ENCODE data around the gene F2RL3. TPM values are rescaled to one million over a fixed set of nuclear protein-coding genes. Genes with fewer than 3 reads are reported as not detected.
A peak's percentile ranks its signal among the peaks of the same experiment; 100 is the strongest.

The F2RL3 gene
- total RNA-seq: 1 to 10 TPM in 5 of 9 donors, under 1 TPM in 4; 0.12 to 4.1 (median 1.2) TPM
- 1 to 10 TPM; 1.1 to 4.6 TPM for polyA plus RNA-seq
- long read RNA-seq, donor 1, partial matches to known transcripts: 0 of 1 reads
- long read RNA-seq, donor 1, other reads (novel, unspliced or antisense): 0 of 1 reads
- long read RNA-seq, donor 2, transcript F2RL3-201 (2 exons, 3,473 nt): major isoform, 24 of 32 reads
- long read RNA-seq, donor 2, partial matches to known transcripts: 0 of 32 reads
- long read RNA-seq, donor 2, other reads (novel, unspliced or antisense): 5 of 32 reads
- long read RNA-seq, donor 3, transcript F2RL3-201 (2 exons, 3,473 nt): major isoform, 10 of 13 reads
- long read RNA-seq, donor 3, partial matches to known transcripts: 0 of 13 reads
- long read RNA-seq, donor 3, other reads (novel, unspliced or antisense): 2 of 13 reads

- DNase-seq (peak; percentile 68 to 79 (median 70)), ATAC-seq (peak; percentile 9 to 64 (median 19))
- H3K4me3 ChIP-seq: peak within 1 kb of the TSS; percentile 5 to 60 (median 36)
- TF ChIP-seq CTCF (IDR thresholded peaks at IDR 0.05) (no peak), POLR2A (IDR thresholded peaks at IDR 0.05) (peak in 1 of 2 donors; percentile 34)
- no peaks in the 10 kb centered on the region for H3K36me3 ChIP-seq
- H3K9me3 ChIP-seq: no peaks in the 10 kb centered on the region
- peaks cover 0 to 44% (median 27%) of the 10 kb centered on the region in 12 donors for H3K4me1 ChIP-seq
- intact Hi-C loops (cut with DNase I): no loop called here
- peak within 1 kb of the TSS; percentile 50 to 95 (median 63) for H3K27ac ChIP-seq
- peaks cover 0 to 19% (median 0%) of the 10 kb centered on the region in 9 donors for H3K27me3 ChIP-seq
- WGBS, 4 donors: 13 to 16% (median 15%) methylated on average over 26 to 31 of the region's 31 CpGs
These were observed at the start of gene F2RL3 for GRCh38 chr19:16888629-16889365. Gene F2RL3, plus strand, starts transcription at chr19:16888999. Its CDS starts 191 bp downstream, at chr19:16889190.

DNA sequence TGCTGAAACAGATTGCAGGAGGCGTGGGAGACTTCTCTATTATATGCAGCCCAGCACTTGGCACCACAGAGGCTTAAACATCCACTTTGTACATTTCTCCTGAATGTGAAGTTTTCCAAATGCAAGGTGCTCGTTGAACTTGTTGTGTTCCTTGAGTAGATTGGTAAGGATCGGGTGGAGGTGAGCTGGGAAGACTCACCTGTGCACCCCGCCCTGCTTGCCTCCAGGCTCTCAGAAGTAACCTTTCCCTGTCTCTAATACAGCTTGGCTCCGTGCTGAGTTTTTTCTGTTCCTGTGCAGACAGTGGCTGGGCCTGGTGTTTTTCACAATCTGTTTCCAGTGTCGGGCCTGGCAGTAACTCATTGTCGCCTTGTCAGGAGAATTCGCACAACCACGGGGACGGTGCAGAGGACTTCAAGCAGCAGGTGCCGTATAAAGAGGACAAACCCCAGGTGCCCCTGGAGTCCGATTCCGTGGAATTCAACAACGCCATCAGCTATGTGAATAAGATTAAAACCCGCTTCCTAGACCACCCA is 47.3 kb upstream of the F2RL3 start:
- TF ChIP-seq CTCF (IDR thresholded peaks at IDR 0.05) (no peak), POLR2A (IDR thresholded peaks at IDR 0.05) (no peak)
- peak in 1 of 5 donors; percentile 20 for DNase-seq
- peaks cover 0 to 10% (median 0%) of the 10 kb centered on the region in 12 donors for H3K4me1 ChIP-seq
- 70 to 77% (median 71%) methylated on average over 15 of the region's 15 CpGs for WGBS, 4 donors
- H3K27ac ChIP-seq: no peak overlapping the region
- intact Hi-C loops (cut with DNase I): loop anchor here in 1 of 10 donors (5.0 kb wide), 1 partner anchor 41 kb away; no protein-coding TSS in a partner anchor
- H3K27me3 ChIP-seq: no peaks in the 10 kb centered on the region
- no peaks in the 10 kb centered on the region for H3K9me3 ChIP-seq
- peaks cover 0 to 98% (median 84%) of the 10 kb centered on the region in 9 donors for H3K36me3 ChIP-seq
- H3K4me3 ChIP-seq: no peak overlapping the region
- peak; percentile 45 to 74 (median 63) for ATAC-seq

DNA sequence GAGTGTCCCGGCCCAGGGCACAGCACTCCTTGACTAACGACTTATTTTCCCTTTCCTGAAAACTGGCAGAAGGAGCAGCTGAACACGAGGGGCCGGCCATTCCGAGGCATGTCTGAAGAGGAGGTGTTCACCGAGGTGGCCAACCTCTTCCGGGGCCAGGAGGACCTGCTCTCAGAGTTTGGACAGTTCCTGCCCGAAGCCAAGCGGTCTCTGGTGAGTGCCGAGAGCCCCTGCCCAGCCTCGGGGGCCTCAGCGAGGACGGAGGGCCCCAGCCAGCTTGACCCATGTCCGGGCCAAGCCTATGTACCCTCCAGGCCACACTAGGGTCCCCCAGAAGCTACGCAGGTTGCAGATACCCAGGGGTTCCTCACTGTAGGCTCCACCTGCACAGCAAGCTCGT is 41.9 kb upstream of the F2RL3 start:
- DNase-seq (no peak), ATAC-seq (no peak)
- 94 to 97% (median 96%) methylated on average over 2 to 16 of the region's 16 CpGs for WGBS, 4 donors
- Histone ChIP-seq H3K4me1 (peaks cover 0 to 9% (median 0%) of the 10 kb centered on the region in 12 donors), H3K9me3 (no peaks in the 10 kb centered on the region), H3K27me3 (no peaks in the 10 kb centered on the region), H3K4me3 (no peak overlapping the region), H3K27ac (peak overlapping the region in 1 of 12 donors; percentile 55), H3K36me3 (peaks cover 2 to 100% (median 98%) of the 10 kb centered on the region in 9 donors)
- no peak for TF ChIP-seq CTCF (IDR thresholded peaks at IDR 0.05)
- intact Hi-C loops (cut with DNase I): no loop called here
